Activated naive CD8-positive, alpha-beta T cell (primary cell): ENCODE results near the gene VPS37C.
"Not testable (repeated sequence)": the region's sequence is repeated elsewhere in the genome, so short reads cannot be mapped to it uniquely, and the experiment has no call there.

Experiments
- H3K27ac Mint-ChIP-seq: one replicate; pipeline ENCODE4 v1.8.0; 2021; ENCODE audit warnings: mixed read lengths
- H3K27me3 Mint-ChIP-seq: one replicate; pipeline ENCODE4 v1.8.0; 2021; ENCODE audit warnings: mixed read lengths
- H3K36me3 Mint-ChIP-seq: one replicate; pipeline ENCODE4 v1.8.0; 2021; ENCODE audit warnings: mixed read lengths
- H3K4me1 Mint-ChIP-seq: one replicate; pipeline ENCODE4 v1.8.0; 2021; ENCODE audit warnings: low read depth, mixed read lengths
- H3K4me3 Mint-ChIP-seq: one replicate; pipeline ENCODE4 v1.8.0; 2021; ENCODE audit warnings: mild to moderate bottlenecking, mixed read lengths
- H3K9me3 Mint-ChIP-seq: one replicate; pipeline ENCODE4 v1.8.0; 2021; ENCODE audit warnings: low read depth, mixed read lengths

VPS37C gene

DNA sequence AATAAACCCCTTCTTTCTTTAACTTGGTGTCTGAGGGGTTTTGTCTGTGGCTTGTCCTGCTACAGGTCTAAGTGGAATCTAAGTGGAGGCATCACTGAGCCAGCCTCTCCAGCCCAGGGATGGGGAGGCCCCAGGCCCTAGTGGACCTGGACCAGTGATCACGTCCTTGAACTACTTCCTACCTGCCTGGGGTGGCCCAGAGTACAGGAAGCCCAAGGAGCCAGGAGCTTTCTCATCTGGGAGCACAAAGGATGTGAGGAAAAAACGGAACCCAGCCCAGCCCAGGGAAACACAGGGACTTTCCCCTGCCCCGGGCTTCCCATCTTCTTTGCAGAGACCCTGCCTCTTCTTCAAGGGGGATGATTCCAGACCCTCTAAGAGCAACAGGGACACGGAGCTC is 62.4 kb downstream of the VPS37C start:
- Mint-ChIP-seq H3K4me3 (no peak overlapping the region), H3K27ac (no peak overlapping the region), H3K9me3 (no peaks in the 10 kb centered on the region), H3K4me1 (peaks cover 25% of the 10 kb centered on the region), H3K27me3 (no peaks in the 10 kb centered on the region), H3K36me3 (peaks cover 8% of the 10 kb centered on the region)

DNA sequence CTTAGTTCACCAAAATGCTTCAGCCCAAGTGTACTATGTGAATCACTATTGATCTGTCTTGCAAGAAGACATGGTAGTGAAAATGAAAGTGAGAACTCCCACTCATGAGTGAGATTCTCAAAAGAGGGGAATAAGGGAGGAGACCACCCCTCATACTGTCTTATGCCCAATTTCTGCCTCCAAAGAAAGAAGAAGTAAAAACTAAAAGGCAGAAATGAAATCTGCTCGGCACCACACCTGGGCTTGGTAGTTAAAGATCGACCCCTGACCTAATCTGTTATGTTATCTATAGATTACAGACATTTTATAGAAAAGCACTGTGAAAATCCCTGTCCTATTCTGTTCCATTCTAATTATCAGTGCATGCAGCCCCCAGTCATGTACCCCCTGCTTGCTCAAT is 63.0 kb downstream of the VPS37C start:
- H3K27ac Mint-ChIP-seq, H3K36me3 Mint-ChIP-seq, H3K9me3 Mint-ChIP-seq, H3K4me3 Mint-ChIP-seq, H3K27me3 Mint-ChIP-seq: not testable (repeated sequence)
- peaks cover 26% of the 10 kb centered on the region for H3K4me1 Mint-ChIP-seq

DNA sequence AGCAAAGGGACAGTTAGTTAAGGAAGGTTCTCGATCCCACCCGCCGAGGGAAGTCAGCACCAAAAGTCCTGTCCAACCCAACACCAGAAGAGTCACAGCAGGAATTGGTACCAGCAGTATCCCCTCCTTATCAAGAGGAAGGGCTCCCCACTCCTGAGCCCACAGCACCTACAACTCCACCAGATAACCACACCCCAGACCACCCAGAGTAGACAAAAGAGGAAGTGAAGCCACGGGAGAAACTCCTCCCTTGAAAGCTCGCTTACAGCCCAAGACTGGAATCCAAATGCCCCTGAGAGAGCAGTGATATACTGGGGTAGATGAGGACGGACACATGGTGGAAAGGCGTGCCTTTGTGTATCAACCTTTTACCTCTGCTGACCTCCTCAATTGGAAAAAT is 66.2 kb downstream of the VPS37C start:
- Mint-ChIP-seq H3K9me3 (no peaks in the 10 kb centered on the region), H3K4me1 (peaks cover 53% of the 10 kb centered on the region), H3K4me3 (no peak overlapping the region), H3K27ac (peak overlapping the region; percentile 19), H3K36me3 (peaks cover 2% of the 10 kb centered on the region), H3K27me3 (no peaks in the 10 kb centered on the region)

DNA sequence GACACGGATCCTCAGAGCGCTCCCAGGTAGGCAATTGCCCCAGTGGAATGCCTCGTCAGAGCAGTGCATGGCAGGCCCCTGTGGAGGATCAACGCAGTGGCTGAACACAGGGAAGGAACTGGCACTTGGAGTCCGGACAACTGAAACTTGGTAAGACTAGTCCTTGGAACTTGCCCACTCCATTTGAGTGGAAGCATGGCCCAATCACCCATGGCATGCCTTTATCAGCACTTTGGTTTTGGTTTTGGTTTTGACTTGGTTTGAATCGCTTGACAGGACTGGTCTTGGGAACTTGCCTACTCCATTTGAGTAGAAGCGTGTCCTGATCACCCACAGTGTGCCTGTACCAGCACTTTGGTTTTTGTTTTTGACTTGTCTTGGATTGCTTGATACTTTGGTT is 67.1 kb downstream of the VPS37C start:
- H3K36me3 Mint-ChIP-seq, H3K27me3 Mint-ChIP-seq, H3K9me3 Mint-ChIP-seq: not testable (repeated sequence)
- H3K27ac Mint-ChIP-seq: peak overlapping the region; percentile 43
- H3K4me3 Mint-ChIP-seq: peak overlapping the region; percentile 57
- H3K4me1 Mint-ChIP-seq: peaks cover 56% of the 10 kb centered on the region

DNA sequence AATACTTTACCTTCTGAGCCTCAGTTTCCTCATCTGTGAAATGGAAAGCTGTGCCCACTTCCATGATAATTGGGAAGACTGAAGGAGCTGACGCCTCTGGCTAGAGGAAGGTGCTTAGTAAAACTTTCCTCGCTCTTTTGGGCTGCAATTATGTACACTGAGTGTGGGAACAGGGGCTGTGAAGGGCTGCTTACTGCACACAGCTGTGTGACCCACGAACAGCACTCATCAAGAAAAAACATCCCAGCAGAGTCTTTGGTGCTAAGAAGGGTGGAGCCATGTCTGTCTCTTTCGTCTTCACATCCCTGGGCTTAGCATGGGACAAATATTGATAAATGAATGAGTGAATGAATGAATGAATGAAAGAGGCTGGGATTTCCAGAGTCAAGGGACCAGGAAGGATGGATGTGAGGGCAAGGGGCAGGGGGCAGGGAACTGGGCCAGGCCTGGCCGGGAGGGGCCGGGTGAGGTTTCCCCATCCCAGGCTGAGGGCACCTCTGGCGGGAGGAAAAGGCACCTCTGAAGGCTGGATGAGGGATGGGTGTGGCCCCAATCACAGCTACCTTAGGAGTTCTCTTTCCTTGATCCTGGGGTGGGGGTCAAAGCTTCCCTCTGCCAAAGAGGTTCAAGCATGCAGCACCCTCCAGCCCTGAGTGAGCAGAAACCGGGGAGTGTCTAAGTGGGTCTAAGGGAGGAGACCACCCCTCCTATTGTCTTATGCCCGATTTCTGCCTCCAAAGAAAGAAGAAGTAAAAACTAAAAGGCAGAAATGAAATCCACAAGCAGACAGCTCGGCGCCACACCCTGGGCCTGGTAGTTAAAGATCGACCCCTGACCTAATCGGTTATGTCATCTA is 68.1 kb downstream of the VPS37C start:
- no peaks in the 10 kb centered on the region for H3K9me3 Mint-ChIP-seq
- no peaks in the 10 kb centered on the region for H3K27me3 Mint-ChIP-seq
- H3K36me3 Mint-ChIP-seq: peaks cover 2% of the 10 kb centered on the region
- peaks cover 57% of the 10 kb centered on the region for H3K4me1 Mint-ChIP-seq
- peak overlapping the region; percentile 96 for H3K27ac Mint-ChIP-seq
- H3K4me3 Mint-ChIP-seq: peak overlapping the region; percentile 88

DNA sequence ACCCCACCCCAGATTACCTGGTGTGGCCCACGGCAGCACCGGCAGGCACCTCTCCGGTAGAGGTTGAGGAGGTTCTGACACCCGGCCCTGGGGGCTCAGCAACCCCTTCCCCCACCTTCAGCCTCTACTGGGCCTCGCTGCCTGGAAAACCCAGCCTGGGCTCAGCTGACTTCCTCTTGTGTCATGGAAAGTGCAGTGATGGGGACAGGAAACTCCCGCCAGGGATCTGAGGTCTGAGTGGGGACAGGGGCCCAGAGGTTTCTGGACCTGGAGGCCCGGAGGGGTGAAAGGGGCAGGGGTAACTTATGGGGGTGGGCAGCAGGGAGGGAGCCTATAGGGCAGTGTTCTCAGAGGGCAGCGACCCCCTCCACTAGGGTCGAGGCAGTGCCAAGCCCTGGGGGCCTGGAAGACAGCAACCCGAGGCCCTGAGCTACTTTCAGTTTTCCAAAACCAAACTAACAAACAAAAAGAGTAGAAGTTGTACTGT is 68.9 kb downstream of the VPS37C start:
- no peaks in the 10 kb centered on the region for H3K9me3 Mint-ChIP-seq
- no peaks in the 10 kb centered on the region for H3K27me3 Mint-ChIP-seq
- H3K4me1 Mint-ChIP-seq: peaks cover 61% of the 10 kb centered on the region
- peak overlapping the region; percentile 88 for H3K4me3 Mint-ChIP-seq
- H3K27ac Mint-ChIP-seq: peak overlapping the region; percentile 96
- H3K36me3 Mint-ChIP-seq: peaks cover 2% of the 10 kb centered on the region

DNA sequence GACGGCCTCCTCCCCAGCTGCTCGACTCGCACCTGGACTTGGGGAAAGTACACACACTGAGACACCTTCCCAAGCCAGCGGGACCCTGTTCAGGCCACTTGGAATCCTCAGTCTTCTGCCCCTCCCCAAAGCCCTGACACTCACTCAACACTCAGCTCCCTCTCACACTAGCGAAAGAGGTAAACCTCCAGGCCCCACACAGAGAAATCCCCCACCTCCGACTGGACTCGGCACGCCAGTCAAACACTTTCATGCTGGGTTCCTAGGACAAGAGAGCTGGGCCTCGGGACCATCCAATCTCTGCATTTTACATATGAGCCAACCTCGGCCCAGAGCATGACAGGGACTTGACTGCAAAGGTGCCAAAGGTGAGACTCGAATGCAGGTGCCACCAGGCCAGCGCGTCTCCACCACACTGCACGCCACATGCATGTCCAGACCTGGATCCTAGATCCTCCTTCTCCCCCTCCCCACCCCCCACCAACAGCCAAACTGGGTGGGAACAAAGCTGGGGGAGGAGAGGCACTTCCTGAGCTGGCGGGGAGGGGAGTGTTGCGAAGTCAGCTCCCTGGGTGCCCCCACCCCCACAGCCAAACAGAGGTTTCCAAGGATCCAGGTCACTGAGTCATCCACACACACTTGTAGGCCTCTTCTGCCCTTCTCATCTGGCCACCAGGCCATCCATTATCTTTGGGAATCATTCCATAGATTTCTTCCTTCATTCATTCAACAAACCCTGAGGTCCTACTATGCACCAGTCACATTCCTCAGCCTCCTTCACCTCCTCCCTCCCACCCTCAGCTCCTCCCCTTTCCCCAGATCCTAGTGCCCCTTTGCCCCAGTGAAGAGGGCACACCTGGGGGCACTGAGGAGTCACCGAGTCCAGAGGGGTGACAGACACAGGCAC is 69.6 kb downstream of the VPS37C start:
- Mint-ChIP-seq H3K27me3 (no peaks in the 10 kb centered on the region), H3K4me3 (peak overlapping the region; percentile 88), H3K9me3 (no peaks in the 10 kb centered on the region), H3K36me3 (peaks cover 2% of the 10 kb centered on the region), H3K4me1 (peaks cover 61% of the 10 kb centered on the region), H3K27ac (peak overlapping the region; percentile 96)

DNA sequence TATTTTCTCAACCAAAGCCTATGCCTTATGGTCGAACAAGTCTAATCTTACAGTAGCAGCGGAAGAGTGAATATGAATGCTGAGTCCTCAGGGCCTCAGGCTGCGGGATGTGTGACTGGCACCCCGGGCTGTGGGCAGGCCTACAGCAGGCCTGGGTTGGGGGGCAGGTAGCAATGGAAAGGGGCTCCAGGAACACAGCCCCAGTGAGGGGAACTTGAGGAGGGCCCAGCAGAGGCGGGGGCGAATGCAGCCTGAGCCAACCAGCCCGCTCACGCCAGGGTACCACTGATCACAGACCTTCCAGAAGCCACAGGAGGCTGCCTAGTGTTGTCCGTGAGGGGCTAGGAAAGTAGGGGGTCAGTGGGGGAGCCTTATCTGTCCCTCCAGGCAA is 70.2 kb downstream of the VPS37C start:
- H3K27ac Mint-ChIP-seq: peak overlapping the region; percentile 96
- H3K27me3 Mint-ChIP-seq: no peaks in the 10 kb centered on the region
- H3K4me3 Mint-ChIP-seq: peak overlapping the region; percentile 88
- peaks cover 61% of the 10 kb centered on the region for H3K4me1 Mint-ChIP-seq
- peaks cover 2% of the 10 kb centered on the region for H3K36me3 Mint-ChIP-seq
- no peaks in the 10 kb centered on the region for H3K9me3 Mint-ChIP-seq

DNA sequence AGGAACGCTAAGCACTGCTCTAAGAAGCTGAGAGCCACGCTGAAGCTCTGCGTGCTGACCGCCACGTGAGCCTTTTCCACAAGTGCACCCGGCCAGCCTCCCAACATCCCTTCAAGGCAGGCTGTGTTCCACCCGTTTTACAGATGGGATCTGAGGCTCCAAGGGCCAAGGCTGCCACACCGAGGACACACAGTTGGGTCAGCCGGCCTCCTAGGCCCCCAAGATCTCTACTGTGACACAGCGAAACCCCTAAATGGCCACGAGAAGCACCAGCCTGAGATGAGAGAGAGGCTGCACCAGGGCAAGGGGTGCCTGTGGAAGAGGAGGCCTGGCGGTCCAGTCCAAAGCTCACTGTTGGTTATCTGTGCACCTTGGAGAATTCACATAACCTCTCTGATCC is 70.7 kb downstream of the VPS37C start:
- Mint-ChIP-seq H3K9me3 (no peaks in the 10 kb centered on the region), H3K27me3 (no peaks in the 10 kb centered on the region), H3K4me3 (peak overlapping the region; percentile 88), H3K27ac (peak overlapping the region; percentile 96), H3K4me1 (peaks cover 60% of the 10 kb centered on the region), H3K36me3 (peaks cover 2% of the 10 kb centered on the region)

DNA sequence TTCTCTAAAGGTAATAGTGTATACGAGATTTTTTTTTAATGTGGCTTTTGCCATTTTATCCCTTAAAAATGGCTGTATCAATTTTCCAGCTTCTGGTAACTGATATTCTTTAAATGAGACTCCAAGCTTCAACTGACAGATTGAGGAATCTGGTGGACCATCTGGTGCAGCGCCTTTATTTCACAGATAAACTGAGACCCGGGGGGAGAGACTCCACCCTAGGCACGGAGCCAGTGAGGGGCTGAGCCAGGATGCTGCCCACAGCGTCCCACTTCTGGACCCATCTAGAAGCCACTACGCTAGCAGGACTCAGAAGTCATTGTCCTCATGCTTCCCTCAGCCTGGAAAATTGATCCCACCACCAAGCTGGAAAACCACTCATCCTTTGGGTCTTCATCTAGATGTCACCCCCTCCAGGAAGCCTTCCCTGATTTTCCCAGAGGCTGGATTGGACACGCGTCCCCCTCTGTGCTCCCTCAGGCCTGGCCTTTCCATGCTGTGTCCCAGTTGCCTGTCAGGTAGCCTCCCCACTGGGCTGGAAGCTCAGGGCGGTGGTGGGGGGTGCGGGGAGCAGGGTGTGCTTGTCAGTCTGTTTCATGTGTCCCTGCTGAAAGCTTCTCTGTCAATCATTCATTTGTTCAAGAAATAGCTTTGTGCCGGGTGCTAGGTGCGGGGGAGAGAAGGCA is 71.3 kb downstream of the VPS37C start:
- no peaks in the 10 kb centered on the region for H3K9me3 Mint-ChIP-seq
- peak overlapping the region; percentile 8 for H3K27ac Mint-ChIP-seq
- peaks cover 54% of the 10 kb centered on the region for H3K4me1 Mint-ChIP-seq
- peaks cover 2% of the 10 kb centered on the region for H3K36me3 Mint-ChIP-seq
- H3K4me3 Mint-ChIP-seq: peak overlapping the region; percentile 88
- H3K27me3 Mint-ChIP-seq: no peaks in the 10 kb centered on the region

DNA sequence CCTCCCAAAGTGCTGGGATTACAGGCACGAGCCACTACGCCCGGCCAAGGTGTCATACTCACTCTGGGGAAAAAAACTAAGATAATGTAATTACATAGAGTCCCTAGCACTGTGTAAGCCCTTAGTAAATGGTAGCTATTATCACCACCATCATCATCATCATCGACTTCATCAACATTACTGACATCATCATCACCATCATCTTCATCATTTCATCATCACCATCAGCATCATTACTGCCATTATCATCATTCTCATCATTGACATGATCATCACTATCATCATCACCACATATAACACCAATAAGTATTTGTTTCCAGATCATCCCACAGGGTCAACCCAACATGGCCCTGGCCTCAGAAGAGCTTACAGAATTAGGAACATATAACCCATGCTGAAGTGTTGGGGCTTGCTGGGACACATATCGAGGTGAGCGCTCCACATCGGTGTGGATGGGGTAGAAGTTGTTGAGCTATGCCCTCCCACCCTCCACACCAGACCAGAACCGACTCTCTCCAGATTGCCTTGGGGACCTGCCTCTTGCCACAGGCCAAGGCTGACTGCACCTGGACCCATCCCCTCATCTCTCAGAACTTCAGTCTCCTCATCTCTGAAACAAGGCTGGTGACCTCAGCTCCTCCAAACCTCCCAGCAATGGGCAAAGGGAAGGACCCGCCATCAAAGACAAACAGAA is 73.7 kb downstream of the VPS37C start:
- H3K4me1 Mint-ChIP-seq: peaks cover 47% of the 10 kb centered on the region
- H3K27ac Mint-ChIP-seq: peak overlapping the region; percentile 1
- no peaks in the 10 kb centered on the region for H3K9me3 Mint-ChIP-seq
- no peak overlapping the region for H3K4me3 Mint-ChIP-seq
- no peaks in the 10 kb centered on the region for H3K27me3 Mint-ChIP-seq
- peaks cover 2% of the 10 kb centered on the region for H3K36me3 Mint-ChIP-seq

DNA sequence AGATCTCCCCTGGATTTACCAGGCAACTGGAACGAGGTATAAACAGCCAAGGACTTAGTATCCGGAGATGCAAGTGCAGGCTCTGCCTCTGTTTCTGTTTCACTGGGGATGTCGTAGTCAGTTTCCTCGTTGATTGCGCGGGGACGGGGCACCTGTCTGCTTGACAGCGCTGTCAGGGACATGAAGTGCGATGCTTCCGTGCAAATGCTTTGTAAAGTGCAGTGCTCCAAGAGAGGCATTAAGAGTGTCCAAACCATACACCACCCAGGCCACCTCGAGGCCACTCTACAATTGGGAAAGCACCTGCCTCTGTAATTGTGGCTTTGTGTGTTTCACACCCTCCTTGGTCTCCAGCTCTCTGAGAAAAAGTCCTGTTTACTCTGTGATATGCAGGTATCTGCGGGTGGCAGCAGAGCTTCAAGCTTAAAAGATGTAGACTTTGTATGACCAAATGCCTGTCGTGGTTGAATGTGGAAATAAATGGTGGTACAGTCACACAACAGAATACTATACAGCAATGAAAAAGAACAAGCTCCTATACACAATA is 77.6 kb downstream of the VPS37C start:
- Mint-ChIP-seq H3K36me3 (peaks cover 2% of the 10 kb centered on the region), H3K4me1 (peaks cover 60% of the 10 kb centered on the region), H3K27me3 (no peaks in the 10 kb centered on the region), H3K27ac (peak overlapping the region; percentile 96), H3K9me3 (no peaks in the 10 kb centered on the region), H3K4me3 (peak overlapping the region; percentile 73)

DNA sequence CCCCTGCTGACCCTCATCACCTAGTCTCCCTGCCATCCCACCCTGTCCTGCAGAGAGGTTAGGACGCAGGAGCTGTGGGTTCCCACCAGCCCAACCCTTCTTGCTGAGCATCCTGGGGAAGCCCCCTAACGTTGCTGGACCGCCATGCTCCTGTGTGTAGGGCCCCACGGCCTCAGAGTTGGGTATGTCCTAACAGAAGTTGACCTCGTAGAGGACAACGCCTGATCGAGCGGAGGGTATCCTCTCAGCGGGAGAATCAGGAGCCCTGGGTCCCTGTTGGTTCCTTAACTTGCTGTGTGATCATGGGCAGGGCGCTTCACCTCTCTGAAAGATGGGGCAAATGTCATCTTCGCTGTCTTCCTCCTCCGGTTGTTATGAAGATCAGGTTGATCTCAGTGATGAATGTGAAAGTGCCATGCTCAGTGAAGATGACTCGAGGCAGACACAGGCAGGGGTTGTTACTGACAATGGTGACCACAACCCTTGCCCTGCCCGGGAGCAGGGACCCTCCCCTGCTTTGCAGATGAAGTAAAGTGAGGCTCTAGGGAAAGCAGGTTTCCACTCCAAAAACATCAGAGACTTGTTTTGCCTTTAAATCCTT is 78.2 kb downstream of the VPS37C start:
- H3K27ac Mint-ChIP-seq: peak overlapping the region; percentile 96
- H3K4me1 Mint-ChIP-seq: peaks cover 63% of the 10 kb centered on the region
- peaks cover 2% of the 10 kb centered on the region for H3K36me3 Mint-ChIP-seq
- no peaks in the 10 kb centered on the region for H3K27me3 Mint-ChIP-seq
- no peaks in the 10 kb centered on the region for H3K9me3 Mint-ChIP-seq
- peak overlapping the region; percentile 73 for H3K4me3 Mint-ChIP-seq
